Measurements from ENCODE around the gene HP1BP3.
A peak's percentile ranks its signal among the peaks of the same experiment; 100 is the strongest.

HP1BP3 gene

DNA sequence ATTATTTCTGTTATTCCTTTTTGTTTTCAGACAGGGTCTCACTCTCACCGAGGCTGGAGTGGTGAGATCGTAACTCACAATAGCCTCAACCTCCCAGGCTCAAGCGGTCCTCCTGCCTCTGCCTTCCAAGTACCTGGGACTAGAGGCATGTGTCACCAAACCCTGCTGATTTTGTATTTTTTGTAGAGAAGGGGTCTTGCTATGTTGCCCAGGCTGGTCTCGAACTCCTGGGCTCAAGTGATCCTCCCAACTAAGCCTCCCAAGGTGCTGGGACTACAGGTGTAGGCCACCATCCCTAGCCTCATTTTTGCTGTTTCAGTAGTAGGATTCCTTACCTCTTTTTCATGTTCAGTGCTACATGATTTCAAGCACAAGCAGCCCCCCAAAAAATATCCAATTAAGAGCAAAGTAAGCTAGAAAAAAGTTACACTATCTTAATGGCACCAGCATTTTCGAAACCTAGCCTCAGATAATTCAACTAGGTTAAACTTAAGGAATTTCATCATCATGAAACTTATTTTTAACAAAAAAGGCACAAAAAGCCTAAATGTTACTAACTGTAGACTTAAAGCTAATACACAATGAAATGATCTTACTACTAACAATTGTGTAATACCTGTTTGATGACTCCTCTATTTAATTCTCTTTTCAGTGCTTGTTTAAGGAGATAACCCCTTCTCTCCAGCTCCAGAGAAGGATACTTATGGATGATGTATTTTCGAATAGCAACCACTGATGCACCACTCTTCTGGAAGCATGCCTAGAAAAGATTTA is 16.6 kb downstream of the HP1BP3 start:
- DNase-seq (ENCODE audit: low read depth in 2 of 2): no peak

DNA sequence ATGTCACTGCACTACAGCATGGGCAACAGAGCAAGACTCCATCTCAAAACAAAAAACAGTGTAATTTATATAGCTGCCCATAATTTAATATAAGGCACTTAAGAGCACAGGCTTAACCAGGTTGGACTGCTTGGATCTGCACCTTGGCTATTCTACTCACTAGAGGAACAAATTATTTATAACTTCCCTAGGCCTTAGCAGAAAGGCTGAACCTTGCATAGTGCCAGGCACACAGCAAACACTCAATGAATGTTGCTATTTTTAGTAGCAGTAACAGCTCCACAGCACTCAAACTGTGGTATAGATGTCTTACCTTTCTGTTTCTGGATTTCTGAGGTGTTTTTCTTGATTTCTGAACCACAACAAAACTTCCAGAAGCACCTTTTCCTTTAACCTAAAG is 19.8 kb downstream of the HP1BP3 start:
- no peak for DNase-seq (ENCODE audit: low read depth in 2 of 2)

DNA sequence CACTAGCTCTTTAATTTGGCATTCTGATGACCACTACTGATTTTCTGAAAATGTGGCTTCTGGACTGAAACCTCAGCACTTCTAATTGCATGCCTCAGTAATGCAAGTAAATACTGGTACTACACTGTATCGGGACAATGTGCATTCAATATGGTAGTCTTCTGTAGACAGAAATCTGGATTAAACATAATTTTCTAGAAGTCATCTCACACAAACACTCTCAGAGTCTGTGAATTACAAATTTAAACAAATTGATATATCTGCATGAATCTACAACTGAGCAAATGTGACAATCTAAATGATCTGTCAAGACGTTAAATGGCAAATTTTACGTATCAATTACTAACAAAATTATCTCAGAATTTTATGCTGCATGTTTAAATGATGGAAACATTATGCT is 23.7 kb downstream of the HP1BP3 start:
- DNase-seq (ENCODE audit: low read depth in 2 of 2): no peak

DNA sequence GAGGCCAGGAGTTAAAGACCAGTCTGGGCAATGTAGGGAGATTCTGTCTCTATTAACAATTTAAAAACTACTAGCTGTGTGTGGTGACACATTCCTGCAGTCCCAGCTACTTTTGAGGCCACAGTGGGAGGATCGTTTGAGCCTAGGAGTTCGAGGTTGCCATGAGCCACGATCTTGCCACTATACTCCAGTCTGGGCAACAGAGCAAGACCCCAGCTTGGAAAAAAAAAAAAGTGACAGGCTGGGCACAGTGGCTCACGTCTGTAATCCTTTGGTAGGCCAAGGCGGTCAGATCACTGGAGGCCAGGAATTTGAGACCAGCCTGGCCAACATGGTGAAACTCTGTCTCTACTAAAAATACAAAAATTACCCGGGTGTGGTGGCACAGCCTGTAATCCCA is 26.8 kb downstream of the HP1BP3 start:
- DNase-seq (ENCODE audit: low read depth in 2 of 2): no peak

DNA sequence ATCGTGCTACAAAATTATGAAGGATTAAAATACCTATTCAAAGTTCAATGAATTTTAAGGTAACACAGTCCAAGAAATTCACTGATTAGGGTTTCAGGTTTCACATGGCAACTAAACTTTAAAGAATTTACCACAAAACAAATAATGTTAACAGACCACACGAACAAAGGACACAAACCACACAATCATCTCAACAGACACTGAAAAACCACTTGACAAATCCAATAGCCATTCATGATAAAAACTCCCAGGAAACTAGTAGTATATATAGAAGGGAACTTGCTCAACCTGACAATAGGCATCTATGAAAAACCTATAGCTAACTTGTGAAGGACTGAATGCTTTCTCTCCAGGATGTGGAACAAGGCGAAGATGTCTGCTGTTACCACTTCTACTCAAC is 33.5 kb downstream of the HP1BP3 start:
- DNase-seq (ENCODE audit: low read depth in 2 of 2): no peak

DNA sequence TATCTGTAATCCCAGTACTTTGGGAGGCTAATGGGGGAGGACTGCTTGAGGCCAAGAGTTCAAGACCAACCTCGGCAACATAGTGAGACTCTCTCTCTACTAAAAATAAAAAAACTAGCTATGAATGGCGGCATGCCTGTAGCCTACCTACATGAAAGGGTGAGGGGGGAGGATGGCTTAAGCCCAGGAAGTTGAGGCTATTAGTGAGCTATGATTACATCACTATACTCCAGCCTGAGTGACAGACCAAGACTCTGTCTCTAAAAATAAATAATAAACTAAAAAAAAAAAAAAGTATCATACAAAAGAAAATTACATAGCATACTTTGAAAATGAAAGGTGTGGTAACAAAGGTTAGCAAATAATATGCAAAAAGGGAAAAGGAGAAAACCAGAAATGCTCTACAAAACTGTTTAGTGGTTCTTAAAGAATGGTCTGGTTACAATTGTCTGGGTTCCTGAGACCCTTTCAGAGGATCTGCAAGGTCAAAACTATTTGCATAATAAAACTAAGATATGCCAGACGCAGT is 35.6 kb downstream of the HP1BP3 start:
- DNase-seq (ENCODE audit: low read depth in 2 of 2): no peak

DNA sequence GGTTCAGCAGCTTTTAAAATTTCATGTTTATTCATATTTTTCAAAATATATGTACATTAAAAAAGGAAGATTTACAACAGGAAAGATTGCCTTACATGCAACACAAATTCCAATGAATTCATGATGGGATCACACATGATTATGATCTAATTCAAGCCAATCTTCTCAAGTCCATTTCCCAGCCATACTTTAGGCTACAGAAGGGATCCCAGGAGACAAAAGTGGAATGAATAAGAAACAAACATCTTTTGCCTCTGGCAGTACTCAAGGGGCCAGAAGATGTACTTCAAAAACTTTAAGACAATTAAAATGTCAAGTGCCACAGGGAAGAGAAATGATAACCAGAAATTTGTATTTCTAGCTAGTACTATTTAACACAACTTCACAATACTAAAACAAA is 44.4 kb downstream of the HP1BP3 start:
- no peak for DNase-seq (ENCODE audit: low read depth in 2 of 2)

DNA sequence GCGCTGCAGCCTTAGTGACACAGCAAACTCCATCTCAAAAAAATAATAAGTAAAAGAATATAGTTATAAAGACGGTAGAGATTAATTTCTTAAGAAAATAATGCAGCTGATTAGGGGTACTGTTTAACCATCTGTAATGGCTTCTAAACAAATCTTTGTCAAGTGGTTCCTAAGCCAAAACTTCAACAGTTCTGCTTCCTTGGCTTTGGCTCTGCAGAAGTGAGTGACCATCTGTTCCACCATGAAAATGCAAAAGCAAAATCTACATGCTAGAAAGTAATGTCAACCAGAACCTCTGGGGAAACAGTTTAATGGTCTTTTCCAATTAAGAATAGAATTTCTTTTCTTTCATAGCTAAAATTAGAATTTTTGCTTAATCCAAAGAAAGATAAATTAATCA is 46.3 kb downstream of the HP1BP3 start:
- no peak for DNase-seq (ENCODE audit: low read depth in 2 of 2)

DNA sequence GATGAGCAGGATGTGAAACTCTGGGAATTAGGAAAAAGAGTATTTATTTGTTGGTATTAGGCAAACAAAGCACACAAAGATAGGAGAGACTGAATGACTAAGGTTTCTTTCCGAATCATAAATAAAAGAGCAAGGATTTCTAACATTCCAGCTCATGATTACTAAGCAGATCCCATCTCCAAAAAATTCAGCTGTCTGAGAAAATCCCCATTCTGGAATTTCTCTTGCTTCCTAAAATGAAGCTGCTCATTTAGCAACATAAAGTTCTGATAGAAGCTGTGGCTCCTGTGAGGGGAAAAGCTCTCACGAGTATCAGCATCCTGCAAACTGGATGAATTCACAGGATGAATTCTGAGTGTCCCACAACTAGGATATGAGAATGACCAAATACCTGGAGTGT is 47.9 kb downstream of the HP1BP3 start:
- no peak for DNase-seq (ENCODE audit: low read depth in 2 of 2)

DNA sequence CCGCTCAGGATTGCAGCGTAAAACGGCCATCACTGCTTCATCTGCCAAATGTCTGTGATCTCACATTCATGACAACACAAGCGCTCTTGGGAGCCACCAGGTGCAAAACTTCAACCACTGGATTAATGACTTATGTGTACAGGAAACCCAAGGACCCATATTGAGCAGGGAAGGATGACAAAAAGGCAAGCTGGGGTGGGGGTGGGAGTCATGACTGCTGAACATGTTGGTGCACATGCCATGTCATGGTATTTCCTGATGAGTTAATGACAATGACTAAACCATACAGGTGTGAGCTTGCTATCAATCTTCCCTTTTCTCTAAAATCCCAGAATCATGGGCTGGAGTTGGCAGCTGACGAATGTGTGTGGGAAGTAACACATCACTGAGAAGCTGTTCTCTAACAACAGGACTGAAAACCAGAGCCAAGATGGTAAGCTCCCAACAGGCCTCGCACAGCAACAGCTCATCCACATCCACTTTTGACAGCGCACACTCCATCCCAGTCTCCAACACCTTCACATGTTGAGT is 51.5 kb downstream of the HP1BP3 start:
- DNase-seq (ENCODE audit: low read depth in 2 of 2): no peak

DNA sequence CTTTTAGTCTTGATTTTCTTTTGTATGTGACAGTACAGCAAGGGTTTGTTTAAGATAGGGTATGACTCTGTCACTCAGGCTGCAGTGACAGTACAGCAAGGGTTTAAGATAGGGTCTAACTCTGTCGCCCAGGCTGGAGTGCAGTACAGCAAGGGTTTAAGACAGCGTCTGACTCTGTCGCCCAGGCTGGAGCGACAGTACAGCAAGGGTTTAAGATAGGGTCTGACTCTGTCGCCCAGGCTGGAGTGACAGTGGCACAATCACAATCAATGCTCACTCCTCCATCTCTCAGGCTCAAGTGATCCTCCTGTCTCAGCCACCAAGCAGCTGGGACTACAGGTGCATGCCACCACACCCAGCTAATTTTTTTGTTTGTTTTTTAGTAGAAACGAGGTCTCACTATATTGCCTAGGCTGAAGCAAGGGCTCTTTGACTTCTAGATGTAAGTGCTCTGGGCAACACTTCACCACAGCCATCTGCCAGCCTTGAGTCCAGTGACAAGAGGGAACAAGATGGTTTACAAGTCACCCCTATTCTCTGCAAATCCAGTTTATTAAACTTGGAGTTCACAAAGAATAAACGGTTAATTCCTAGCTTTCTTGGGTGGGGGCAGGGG is 53.6 kb downstream of the HP1BP3 start:
- DNase-seq (ENCODE audit: low read depth in 2 of 2): no peak

DNA sequence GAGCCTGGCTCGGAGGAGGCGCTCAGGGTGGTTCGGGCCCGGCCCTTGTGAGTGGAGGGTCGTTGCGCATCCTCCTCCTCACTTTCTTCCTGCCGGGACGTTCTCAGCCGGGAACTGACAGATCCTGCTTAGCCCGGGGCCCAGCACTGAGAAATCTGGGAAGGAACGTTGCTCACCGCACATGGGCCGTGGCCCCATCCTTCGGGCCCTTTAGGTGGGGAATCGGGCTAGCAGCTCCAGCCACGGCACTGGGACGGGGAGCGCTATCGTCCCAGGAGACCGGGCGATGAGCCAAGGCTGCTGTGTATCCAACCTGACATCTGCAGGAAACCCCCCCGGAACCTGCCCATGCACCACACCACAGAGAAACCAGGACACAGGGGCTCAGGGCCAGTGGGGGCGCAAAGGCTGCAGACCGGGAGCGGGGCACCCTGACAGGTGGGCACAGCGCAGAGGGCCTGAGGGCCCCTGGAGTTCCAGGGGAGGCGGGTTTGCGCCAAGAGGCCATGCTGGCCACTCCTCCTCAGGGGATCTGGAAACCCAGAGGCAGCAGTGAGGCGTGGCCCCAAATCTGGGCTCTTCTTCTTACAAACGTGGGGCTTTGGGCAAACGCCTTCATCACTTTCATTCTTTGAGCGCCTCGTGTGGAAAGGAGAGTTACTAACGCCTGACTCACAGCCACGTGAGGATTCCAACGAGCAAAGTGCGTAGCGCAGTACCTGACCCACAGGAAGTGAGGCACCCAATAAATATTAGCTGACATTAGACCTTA is 54.3 kb downstream of the HP1BP3 start, which contains the start of gene SH2D5:
Gene SH2D5 (minus strand): TSS at position 116 of the 772 bp plus-strand sequence. CDS start 4,659 bp downstream, outside the sequence.
- DNase-seq (ENCODE audit: low read depth in 2 of 2): peak; percentile 43 to 48

DNA sequence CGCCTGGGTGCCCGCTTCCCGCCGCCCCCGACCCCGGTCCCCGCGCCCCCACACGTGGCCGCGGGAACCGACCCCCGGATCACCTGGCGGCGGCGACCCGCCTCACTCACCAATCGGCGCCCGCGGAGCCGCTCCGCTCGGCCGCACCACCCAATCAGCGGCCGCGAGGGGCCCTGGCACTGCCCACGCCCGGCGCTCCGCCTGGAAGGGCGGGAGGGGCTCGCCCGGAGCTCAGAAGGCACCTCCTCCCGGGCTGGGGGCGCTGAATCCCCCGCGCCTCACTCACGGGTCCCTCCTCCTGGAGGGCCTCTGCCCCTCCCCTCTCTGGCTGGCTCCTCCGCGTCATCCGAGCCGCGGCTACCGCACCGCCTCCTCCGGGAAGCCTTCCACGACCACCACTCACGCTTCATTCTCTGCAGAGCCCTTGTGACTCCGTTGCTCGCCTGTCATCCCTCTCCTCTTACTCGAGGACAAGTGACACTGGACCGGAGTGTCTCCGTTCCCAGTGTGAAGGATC is 55.0 kb downstream of the HP1BP3 start:
- peak in 1 of 2 donors; percentile 34 for DNase-seq (ENCODE audit: low read depth in 2 of 2)

DNA sequence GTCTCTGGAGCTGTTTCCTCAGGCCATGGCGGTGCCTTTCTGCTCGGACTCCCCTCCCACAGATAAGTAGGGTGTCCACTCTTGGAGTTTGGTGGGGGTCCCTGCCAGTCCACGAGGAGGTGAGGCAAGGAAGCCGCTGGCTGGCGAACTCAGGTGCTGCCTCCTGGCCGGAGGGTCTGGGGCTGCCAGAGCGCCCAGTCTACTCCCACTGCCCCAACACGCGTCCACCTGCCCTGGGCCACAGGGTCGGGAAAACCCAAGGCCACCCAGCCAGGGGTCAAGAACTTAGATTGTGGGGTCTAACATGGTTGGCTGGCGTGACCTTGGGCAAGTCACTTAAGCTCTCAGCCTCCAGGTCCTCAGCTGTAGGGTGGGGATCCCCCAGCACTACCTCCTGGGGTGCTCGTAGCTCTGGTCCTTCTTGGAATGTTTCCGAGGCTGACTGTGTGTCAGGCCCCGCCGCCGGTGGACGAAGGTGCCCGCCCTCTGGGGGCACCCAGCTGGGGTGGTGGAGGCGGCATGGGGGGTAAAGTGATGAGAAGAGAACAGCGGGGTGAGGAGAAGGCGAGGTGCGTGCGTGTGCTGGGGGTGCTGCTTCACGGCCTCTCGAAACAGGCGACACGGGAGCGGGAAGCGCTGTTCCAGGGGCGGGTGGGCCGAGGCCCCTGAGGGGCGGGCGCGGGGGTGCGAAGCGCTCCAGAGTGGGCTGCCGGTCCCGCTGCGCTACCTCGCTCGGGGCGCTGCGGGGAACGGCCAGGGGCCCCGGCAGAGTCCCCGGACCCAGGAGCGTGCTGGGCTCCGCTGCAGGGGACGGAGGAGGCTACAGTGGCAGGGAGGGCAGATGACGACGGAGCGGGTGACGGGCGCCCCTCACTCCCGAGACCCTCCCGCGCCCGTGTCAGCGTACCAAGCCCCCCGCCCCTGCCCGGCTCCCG is 55.8 kb downstream of the HP1BP3 start:
- no peak for DNase-seq (ENCODE audit: low read depth in 2 of 2)

DNA sequence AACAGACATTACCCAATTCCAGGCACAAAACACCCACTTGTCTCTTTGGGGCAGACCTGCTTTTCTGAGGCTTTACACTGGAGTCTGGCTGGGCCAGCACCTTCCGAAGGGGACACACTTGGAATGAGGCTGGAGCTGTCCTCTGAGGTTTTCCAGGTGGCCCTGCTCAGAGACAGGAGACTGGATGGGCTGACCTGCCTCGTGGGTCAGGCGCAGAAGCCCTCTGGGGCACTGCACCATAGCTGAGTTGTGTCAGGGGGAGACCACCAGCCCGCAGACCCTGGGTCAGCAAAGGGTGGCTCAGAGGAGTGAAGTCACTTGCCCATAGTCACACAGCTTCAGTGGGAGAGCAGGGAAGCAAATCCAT is 56.4 kb downstream of the HP1BP3 start:
- no peak for DNase-seq (ENCODE audit: low read depth in 2 of 2)

DNA sequence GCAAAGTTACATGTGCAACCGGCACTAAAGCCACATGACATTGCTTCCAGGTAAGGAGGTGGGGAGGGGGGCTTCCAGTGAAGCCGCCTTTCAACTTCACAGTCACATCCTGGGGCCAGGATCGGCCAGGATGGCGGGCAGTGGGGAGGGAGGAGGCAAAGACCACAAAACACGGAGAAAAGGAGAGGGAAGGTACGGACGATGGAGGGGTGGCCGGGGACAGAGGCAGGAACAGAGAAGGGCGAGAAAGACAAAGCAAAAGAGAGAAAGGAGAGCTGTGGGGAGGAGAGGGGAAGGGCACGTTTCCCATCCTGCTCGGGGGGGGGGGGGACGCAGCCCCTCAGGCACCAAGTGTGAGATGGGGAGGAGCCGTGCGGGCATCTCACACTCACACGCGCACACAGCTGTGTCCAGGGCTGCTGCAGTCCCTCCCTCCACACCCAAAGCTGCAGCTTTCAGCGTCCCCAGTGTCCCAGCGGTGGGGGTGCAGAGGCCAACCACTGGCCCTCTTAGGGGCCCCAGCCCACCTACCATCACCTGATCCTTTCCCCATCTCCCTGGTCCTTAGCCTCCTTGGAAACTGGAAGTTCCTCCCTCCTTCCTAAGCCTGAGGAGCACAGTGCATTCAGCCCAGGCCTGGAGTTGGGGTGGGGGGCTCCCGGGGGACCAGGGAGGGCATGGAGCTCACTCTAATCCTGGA is 57.0 kb downstream of the HP1BP3 start:
- no peak for DNase-seq (ENCODE audit: low read depth in 2 of 2)

DNA sequence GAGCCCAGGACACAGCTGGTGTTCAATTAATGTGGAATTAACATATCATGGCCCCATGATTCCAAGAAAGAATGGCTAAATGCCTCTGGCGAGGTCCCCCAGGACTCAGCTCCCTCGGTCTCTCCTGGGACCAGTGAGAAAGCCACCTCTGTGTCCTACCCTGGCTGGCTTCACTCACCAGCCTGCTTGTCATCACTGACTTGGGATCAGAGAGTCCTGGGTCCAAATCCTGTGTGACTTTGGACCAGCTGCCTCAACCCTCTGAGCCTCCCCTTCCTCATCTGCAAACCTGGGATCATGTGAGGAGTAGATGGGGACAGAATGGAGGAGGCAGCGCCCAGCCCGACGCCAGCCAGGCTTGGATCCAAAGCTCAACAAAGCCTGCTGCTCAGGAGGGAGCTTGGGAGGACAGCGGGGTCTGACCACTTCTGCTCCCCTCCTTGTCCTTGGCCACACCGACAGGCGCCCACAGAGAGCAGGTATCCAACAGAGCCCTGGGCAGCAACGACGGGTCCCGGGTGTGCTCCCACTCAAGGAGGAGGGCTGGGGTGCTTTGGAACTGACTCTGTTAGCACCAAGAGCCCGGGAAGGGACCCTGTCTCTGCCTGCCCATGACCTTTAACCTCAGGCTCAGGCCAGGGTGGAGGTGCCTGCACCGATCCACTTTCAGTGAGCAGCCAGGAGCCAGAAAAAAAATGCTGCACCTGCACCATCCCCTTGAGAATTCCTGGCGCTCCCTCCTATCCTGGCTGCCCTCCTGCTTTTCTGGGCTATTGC is 57.8 kb downstream of the HP1BP3 start:
- DNase-seq (ENCODE audit: low read depth in 2 of 2): no peak

DNA sequence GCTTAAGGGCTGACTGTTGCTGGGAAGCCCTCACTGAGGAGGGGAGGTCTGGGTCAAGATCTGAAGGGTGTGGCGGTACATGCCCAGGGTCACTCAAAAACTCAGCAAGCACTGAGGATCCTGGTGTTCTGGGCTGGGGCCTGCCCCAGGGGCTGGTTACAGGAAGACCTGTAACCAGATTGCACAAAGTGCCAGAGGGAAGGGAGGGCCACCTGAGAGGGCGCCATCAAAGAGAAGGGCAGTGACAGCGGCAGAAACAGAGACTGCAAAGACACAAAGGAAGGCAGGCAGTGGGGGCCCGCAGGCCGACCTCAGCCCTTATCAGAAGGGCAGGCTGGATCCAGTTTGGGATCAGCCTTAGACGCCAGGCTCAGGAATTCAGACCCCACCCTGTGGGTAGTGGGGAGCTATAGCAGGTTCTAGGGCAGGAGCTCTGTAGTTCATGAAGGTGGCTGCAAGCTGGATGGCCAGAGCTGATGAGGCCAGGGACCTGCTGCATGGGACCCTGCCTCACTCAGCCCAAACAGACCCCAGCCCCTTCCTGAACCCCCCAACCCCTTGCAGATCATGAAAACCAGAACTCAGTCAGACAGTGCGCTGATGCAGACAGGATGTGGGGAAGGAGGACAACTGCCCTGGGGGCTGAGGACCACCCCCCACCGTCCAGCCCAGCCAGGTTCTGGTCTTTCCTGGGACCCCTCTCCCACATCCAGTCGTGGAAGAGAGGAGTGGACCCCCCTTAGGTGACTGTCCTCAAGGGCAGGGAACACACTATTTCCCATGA is 58.5 kb downstream of the HP1BP3 start:
- no peak for DNase-seq (ENCODE audit: low read depth in 2 of 2)

All from stimulated activated CD8-positive, alpha-beta memory T cell treated with anti-CD3 and anti-CD28 coated beads, Interleukin-2, amount 100 ng/mL, for 1 hour (primary cell).